ENCODE data around the gene LPCAT2.

LPCAT2 gene

DNA sequence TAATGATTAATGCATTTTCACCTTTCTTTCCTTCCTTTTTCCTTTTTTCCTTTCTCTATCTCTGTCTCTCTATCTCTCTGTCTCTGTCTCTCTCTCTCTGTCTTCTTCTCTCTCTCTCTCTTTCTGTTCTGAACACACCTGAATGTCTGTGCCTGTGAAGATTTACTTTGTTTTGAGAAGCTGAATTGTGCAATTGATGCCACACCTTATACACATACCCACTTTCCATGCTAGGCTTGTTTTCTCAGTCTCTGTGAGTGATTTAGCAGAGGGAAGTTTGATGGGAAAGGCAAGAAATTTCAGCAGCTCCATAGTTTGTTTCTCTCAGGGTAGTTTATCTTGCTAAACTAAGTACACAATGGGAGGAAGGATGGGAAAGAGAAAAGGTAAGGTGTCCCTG lies 48.3 kb downstream of the LPCAT2 start (continued):
- TF ChIP-seq, protein P1, sequence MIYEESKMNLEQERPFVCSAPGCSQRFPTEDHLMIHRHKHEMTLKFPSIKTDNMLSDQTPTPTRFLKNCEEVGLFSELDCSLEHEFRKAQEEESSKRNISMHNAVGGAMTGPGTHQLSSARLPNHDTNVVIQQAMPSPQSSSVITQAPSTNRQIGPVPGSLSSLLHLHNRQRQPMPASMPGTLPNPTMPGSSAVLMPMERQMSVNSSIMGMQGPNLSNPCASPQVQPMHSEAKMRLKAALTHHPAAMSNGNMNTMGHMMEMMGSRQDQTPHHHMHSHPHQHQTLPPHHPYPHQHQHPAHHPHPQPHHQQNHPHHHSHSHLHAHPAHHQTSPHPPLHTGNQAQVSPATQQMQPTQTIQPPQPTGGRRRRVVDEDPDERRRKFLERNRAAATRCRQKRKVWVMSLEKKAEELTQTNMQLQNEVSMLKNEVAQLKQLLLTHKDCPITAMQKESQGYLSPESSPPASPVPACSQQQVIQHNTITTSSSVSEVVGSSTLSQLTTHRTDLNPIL (CRISPR knock-in tag; IDR thresholded peaks at IDR 0.05; ENCODE audit: low read depth), result no peak

DNA sequence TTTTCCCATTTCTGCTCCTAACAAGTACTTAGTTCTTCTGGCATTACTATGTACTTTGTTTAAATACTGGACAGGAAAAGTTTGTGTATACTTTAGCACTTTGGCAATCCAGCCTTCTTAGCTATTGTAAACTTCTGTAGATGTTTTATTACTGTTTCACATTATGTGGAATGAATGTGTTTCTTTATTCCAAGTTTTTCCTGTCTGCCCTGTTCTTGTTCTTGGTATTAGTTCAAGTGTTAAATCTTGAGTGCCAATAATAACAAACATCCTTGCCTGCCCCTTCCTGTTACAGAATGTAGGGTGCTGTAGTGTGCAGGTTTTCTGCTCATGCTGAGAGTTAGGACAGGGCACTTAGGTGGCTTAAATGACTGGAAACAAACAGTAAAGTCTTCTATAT lies 50.4 kb downstream of the LPCAT2 start:
- no peak for ATAC-seq

DNA sequence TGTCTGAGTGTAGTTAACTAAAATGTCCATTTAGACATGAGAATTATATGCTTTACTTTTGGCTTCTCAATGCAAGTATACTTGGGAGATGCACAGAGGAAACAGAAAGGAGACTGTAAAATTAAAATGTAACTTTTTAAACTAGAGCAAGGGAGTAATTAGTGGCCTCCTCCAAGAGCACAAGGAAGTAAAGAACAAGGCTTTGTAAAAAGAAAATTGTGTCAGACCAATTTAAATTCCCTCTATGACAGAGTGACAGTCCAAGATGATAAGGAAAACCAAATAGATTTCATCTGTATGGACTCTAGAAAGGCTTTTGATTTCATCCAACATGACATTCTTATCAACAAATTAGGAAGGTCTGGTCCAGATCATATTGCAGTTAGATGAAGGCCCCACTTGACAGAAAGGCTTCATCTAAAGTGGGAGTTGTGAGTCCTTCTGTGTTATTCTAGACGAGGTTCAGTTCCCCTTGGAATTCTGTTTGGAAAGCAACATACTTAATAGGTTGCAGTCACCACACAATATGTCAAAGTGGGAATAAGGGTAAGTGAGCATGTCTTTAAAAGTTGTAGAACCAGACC lies 51.2 kb downstream of the LPCAT2 start:
- TF ChIP-seq TCF4 (CRISPR knock-in tag; IDR thresholded peaks at IDR 0.05; ENCODE audit: borderline replicate concordance), result peak; percentile 74
- TF ChIP-seq, protein P2, sequence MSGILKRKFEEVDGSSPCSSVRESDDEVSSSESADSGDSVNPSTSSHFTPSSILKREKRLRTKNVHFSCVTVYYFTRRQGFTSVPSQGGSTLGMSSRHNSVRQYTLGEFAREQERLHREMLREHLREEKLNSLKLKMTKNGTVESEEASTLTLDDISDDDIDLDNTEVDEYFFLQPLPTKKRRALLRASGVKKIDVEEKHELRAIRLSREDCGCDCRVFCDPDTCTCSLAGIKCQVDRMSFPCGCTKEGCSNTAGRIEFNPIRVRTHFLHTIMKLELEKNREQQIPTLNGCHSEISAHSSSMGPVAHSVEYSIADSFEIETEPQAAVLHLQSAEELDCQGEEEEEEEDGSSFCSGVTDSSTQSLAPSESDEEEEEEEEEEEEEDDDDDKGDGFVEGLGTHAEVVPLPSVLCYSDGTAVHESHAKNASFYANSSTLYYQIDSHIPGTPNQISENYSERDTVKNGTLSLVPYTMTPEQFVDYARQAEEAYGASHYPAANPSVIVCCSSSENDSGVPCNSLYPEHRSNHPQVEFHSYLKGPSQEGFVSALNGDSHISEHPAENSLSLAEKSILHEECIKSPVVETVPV (CRISPR knock-in tag; IDR thresholded peaks at IDR 0.05), result no peak
- TF ChIP-seq ZNF70 (CRISPR knock-in tag; IDR thresholded peaks at IDR 0.05), result no peak
- TF ChIP-seq BACH2 (CRISPR knock-in tag; IDR thresholded peaks at IDR 0.05; ENCODE audit: borderline replicate concordance), result no peak
- TF ChIP-seq ISL1 (CRISPR knock-in tag; IDR thresholded peaks at IDR 0.05), result peak; percentile 90
- TF ChIP-seq, protein P1 (CRISPR knock-in tag; IDR thresholded peaks at IDR 0.05; ENCODE audit: low read depth), result peak; percentile 58; the same call in 1 of the 2 replicates
- TF ChIP-seq CSDC2 (CRISPR knock-in tag; IDR thresholded peaks at IDR 0.05), result peak; percentile 62; the same call in 1 of the 2 replicates
- no peak for TF ChIP-seq SNAI2 (CRISPR knock-in tag; IDR thresholded peaks at IDR 0.05)
- TF ChIP-seq ZFP30 (CRISPR knock-in tag; IDR thresholded peaks at IDR 0.05), result no peak
- TF ChIP-seq, protein P3, sequence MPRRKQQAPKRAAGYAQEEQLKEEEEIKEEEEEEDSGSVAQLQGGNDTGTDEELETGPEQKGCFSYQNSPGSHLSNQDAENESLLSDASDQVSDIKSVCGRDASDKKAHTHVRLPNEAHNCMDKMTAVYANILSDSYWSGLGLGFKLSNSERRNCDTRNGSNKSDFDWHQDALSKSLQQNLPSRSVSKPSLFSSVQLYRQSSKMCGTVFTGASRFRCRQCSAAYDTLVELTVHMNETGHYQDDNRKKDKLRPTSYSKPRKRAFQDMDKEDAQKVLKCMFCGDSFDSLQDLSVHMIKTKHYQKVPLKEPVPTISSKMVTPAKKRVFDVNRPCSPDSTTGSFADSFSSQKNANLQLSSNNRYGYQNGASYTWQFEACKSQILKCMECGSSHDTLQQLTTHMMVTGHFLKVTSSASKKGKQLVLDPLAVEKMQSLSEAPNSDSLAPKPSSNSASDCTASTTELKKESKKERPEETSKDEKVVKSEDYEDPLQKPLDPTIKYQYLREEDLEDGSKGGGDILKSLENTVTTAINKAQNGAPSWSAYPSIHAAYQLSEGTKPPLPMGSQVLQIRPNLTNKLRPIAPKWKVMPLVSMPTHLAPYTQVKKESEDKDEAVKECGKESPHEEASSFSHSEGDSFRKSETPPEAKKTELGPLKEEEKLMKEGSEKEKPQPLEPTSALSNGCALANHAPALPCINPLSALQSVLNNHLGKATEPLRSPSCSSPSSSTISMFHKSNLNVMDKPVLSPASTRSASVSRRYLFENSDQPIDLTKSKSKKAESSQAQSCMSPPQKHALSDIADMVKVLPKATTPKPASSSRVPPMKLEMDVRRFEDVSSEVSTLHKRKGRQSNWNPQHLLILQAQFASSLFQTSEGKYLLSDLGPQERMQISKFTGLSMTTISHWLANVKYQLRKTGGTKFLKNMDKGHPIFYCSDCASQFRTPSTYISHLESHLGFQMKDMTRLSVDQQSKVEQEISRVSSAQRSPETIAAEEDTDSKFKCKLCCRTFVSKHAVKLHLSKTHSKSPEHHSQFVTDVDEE (CRISPR knock-in tag; IDR thresholded peaks at IDR 0.05), result peak; percentile 98
- no peak for TF ChIP-seq ZFP3 (CRISPR knock-in tag; IDR thresholded peaks at IDR 0.05)
- TF ChIP-seq ESRRG (CRISPR knock-in tag; IDR thresholded peaks at IDR 0.05), result peak; percentile 74; the same call in 1 of the 2 replicates
- no peak for TF ChIP-seq ARNTL (CRISPR knock-in tag; IDR thresholded peaks at IDR 0.05; ENCODE audit: borderline replicate concordance, low read depth)
- ATAC-seq, result no peak; the same call in 2 of the 3 replicates

More for the DNA sequence above, 50.4 kb downstream of the LPCAT2 start:
- TF ChIP-seq TCF4 (CRISPR knock-in tag; IDR thresholded peaks at IDR 0.05; ENCODE audit: borderline replicate concordance), result no peak
- TF ChIP-seq CSDC2 (CRISPR knock-in tag; IDR thresholded peaks at IDR 0.05), result no peak
- TF ChIP-seq BACH2 (CRISPR knock-in tag; IDR thresholded peaks at IDR 0.05; ENCODE audit: borderline replicate concordance), result no peak
- TF ChIP-seq RARB (CRISPR knock-in tag; IDR thresholded peaks at IDR 0.05), result no peak
- TF ChIP-seq, protein P4, sequence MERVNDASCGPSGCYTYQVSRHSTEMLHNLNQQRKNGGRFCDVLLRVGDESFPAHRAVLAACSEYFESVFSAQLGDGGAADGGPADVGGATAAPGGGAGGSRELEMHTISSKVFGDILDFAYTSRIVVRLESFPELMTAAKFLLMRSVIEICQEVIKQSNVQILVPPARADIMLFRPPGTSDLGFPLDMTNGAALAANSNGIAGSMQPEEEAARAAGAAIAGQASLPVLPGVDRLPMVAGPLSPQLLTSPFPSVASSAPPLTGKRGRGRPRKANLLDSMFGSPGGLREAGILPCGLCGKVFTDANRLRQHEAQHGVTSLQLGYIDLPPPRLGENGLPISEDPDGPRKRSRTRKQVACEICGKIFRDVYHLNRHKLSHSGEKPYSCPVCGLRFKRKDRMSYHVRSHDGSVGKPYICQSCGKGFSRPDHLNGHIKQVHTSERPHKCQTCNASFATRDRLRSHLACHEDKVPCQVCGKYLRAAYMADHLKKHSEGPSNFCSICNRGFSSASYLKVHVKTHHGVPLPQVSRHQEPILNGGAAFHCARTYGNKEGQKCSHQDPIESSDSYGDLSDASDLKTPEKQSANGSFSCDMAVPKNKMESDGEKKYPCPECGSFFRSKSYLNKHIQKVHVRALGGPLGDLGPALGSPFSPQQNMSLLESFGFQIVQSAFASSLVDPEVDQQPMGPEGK (CRISPR knock-in tag; IDR thresholded peaks at IDR 0.05; ENCODE audit: borderline replicate concordance), result no peak

DNA sequence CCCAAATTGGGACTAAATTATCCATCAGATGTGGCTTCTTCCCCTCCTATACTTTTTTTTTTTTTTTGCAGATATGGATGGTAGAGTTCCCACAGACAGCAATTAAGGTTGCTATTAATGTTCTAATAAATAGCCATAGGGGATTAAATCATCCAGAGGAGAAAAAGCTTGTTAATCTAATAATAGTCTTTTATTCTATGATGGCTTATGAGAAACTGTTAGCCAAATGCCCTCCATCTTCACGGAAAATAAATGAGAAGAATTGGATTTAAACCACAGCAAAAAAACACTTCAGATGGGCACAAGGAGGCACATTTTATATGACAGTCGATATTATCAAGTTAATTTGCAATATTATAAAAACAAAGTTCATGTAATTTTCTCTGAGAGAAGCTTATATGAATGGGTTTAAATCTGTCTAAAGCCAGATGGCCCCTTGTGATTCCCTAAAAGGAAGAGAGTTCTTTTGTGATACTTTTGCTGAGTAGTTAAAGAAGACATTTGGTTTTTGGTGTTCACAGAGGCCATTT lies 52.5 kb downstream of the LPCAT2 start:
- no peak; the same call in 2 of the 3 replicates for ATAC-seq
- no peak for TF ChIP-seq BACH2 (CRISPR knock-in tag; IDR thresholded peaks at IDR 0.05; ENCODE audit: borderline replicate concordance)
- no peak for TF ChIP-seq ZNF565 (CRISPR knock-in tag; conservative IDR thresholded peaks at IDR 0.05; ENCODE audit: low read depth)
- TF ChIP-seq SNAI2 (CRISPR knock-in tag; IDR thresholded peaks at IDR 0.05), result no peak
- TF ChIP-seq, protein P4 (CRISPR knock-in tag; IDR thresholded peaks at IDR 0.05; ENCODE audit: borderline replicate concordance), result no peak
- peak; percentile 70 for TF ChIP-seq ISL1 (CRISPR knock-in tag; IDR thresholded peaks at IDR 0.05)
- TF ChIP-seq GLIS3 (CRISPR knock-in tag; IDR thresholded peaks at IDR 0.05), result no peak
- TF ChIP-seq, protein P5, sequence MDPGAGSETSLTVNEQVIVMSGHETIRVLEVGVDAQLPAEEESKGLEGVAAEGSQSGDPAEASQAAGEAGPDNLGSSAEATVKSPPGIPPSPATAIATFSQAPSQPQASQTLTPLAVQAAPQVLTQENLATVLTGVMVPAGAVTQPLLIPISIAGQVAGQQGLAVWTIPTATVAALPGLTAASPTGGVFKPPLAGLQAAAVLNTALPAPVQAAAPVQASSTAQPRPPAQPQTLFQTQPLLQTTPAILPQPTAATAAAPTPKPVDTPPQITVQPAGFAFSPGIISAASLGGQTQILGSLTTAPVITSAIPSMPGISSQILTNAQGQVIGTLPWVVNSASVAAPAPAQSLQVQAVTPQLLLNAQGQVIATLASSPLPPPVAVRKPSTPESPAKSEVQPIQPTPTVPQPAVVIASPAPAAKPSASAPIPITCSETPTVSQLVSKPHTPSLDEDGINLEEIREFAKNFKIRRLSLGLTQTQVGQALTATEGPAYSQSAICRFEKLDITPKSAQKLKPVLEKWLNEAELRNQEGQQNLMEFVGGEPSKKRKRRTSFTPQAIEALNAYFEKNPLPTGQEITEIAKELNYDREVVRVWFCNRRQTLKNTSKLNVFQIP (CRISPR knock-in tag; IDR thresholded peaks at IDR 0.05; ENCODE audit: borderline replicate concordance, low read depth), result no peak
- TF ChIP-seq PPARA (CRISPR knock-in tag; IDR thresholded peaks at IDR 0.05; ENCODE audit: borderline replicate concordance), result no peak
- no peak for TF ChIP-seq TOX (CRISPR knock-in tag; IDR thresholded peaks at IDR 0.05; ENCODE audit: borderline replicate concordance)
- TF ChIP-seq ZC3H10 (CRISPR knock-in tag; IDR thresholded peaks at IDR 0.05), result no peak
- TF ChIP-seq ZFP3 (CRISPR knock-in tag; IDR thresholded peaks at IDR 0.05), result no peak
- no peak for TF ChIP-seq ZNF8 (CRISPR knock-in tag; IDR thresholded peaks at IDR 0.05)
- no peak for TF ChIP-seq RARB (CRISPR knock-in tag; IDR thresholded peaks at IDR 0.05)
